HepG2 (cell line): Measurements from ENCODE around the gene SLC17A5. TPM values are rescaled to one million over a fixed set of nuclear protein-coding genes. Genes with fewer than 3 reads are reported as not detected.

Experiments used
- ARID2 ChIP-seq: sonication (generic); formaldehyde crosslinking; IDR thresholded peaks from 2 replicates; pipeline ENCODE4 v1.8.1; 2022; ENCODE audit warnings: mild to moderate bottlenecking, missing genetic modification reagents, borderline replicate concordance
- EP300 ChIP-seq, 3 experiments: sonication (generic) in 1 of 3; formaldehyde crosslinking in 1 of 3; IDR thresholded peaks; 2 replicates each; pipeline versions ENCODE4 v1.5.1 to v1.6.1; 2011 to 2020; ENCODE audit warnings: low read depth in 2 of 3, low read length in 2 of 3, borderline replicate concordance in 1 of 3, improper control_type of control experiment in 1 of 3, mild to moderate bottlenecking in 1 of 3, missing genetic modification reagents in 1 of 3, moderate library complexity in 1 of 3
- FOSL2 ChIP-seq: sonication (generic); formaldehyde crosslinking; IDR thresholded peaks from 2 replicates; pipeline ENCODE4 v1.4.0; 2020; ENCODE audit warnings: missing genetic modification reagents
- HMGXB4 ChIP-seq, 2 experiments: sonication (generic) in 1 of 2; formaldehyde crosslinking in 1 of 2; IDR thresholded peaks; 2 replicates each; pipeline versions ENCODE4 v1.4.0 to v1.6.1; 2018 to 2020; ENCODE audit warnings: missing genetic modification reagents in 2 of 2, borderline replicate concordance in 1 of 2, low read depth in 1 of 2, mild to moderate bottlenecking in 1 of 2, missing biosample characterization in 1 of 2
- HNRNPL ChIP-seq: fragments of 200-400 bp; formaldehyde crosslinking; IDR thresholded peaks from 2 replicates; pipeline ENCODE4 v1.6.1; 2017; ENCODE audit warnings: mild to moderate bottlenecking, low read depth, low read length
- KDM2A ChIP-seq: sonication (generic); formaldehyde crosslinking; IDR thresholded peaks from 2 replicates; pipeline ENCODE4 v1.4.0; 2020; ENCODE audit warnings: low read depth, missing genetic modification reagents, borderline replicate concordance
- MTA1 ChIP-seq: sonication (generic); formaldehyde crosslinking; IDR thresholded peaks from 2 replicates; pipeline ENCODE4 v1.4.0; 2020; ENCODE audit warnings: missing genetic modification reagents, mild to moderate bottlenecking, borderline replicate concordance
- PRDM4 ChIP-seq: sonication (generic); formaldehyde crosslinking; IDR thresholded peaks from 2 replicates; pipeline ENCODE4 v1.9.0; 2021; ENCODE audit warnings: missing genetic modification reagents, borderline replicate concordance
- SKI ChIP-seq: fragments of 450-650 bp; IDR thresholded peaks from one replicate; pipeline ENCODE4 v1.6.1; 2018; ENCODE audit warnings: mild to moderate bottlenecking; ENCODE audit not compliant: partially characterized antibody
- SOX13 ChIP-seq, 3 experiments: fragments of 450-650 bp in 1 of 3; sonication (generic) in 1 of 3; formaldehyde crosslinking in 1 of 3; IDR thresholded peaks in 2 of 3; conservative IDR thresholded peaks in 1 of 3; 2 replicates each; pipeline versions ENCODE4 v1.5.0 to v1.6.1; 2016 to 2020; ENCODE audit warnings: antibody characterized with exemption in 1 of 3, mild to moderate bottlenecking in 1 of 3, missing compliant biosample characterization in 1 of 3, missing genetic modification reagents in 1 of 3, moderate library complexity in 1 of 3
- ZFY ChIP-seq: sonication (generic); formaldehyde crosslinking; IDR thresholded peaks from 2 replicates; pipeline ENCODE4 v1.4.0; 2020; ENCODE audit warnings: missing genetic modification reagents
- ZNF138 ChIP-seq: sonication (generic); formaldehyde crosslinking; IDR thresholded peaks from 2 replicates; pipeline ENCODE4 v1.5.0; 2020; ENCODE audit warnings: mild to moderate bottlenecking, low read depth, missing genetic modification reagents
- ZNF543 ChIP-seq: sonication (generic); formaldehyde crosslinking; IDR thresholded peaks from 2 replicates; pipeline ENCODE4 v1.4.0; 2020; ENCODE audit warnings: mild to moderate bottlenecking, missing genetic modification reagents
- polyA plus RNA-seq, 8 experiments: library from polyadenylated mRNA; depleted of rRNA in 3 of 8; stranded (reverse) in 7 of 8; unstranded in 1 of 8; fragments of >200 nt; fragmentation: Illumina TruSeq in 4 of 8; extraction: Trizol in 4 of 8; gene quantifications; 2 replicates each; pipeline versions ENCODE4 v1.2.1 to v1.2.3, GENCODE V29; 2011 to 2016; ENCODE audit warnings: low read depth in 4 of 8, missing spikeins in 1 of 8, mixed read lengths in 1 of 8; ENCODE audit not compliant: insufficient read depth in 1 of 8
- total RNA-seq, 5 experiments: library from RNA; depleted of rRNA; stranded (reverse); fragments of >200 nt; fragmentation: Illumina TruSeq; extraction: Trizol; gene quantifications; 2 replicates each; pipeline ENCODE4 v1.2.3, GENCODE V29; 2016; ENCODE audit warnings: low read depth in 1 of 5
- TF ChIP-seq, protein P1 (sequence below): sonication (generic); formaldehyde crosslinking; IDR thresholded peaks from 2 replicates; pipeline ENCODE4 v1.4.0; 2020; ENCODE audit warnings: missing genetic modification reagents
- TF ChIP-seq, protein P2 (sequence below): sonication (generic); formaldehyde crosslinking; IDR thresholded peaks from 2 replicates; pipeline ENCODE4 v1.5.1; 2020; ENCODE audit warnings: mild to moderate bottlenecking, missing genetic modification reagents, moderate library complexity

SLC17A5 gene
- total and polyA plus RNA-seq, 2 of the 13 experiments (the other 11 are each of a cell fraction or from before 2014, with no cell fraction given), result 18.3 to 20.5 TPM

DNA sequence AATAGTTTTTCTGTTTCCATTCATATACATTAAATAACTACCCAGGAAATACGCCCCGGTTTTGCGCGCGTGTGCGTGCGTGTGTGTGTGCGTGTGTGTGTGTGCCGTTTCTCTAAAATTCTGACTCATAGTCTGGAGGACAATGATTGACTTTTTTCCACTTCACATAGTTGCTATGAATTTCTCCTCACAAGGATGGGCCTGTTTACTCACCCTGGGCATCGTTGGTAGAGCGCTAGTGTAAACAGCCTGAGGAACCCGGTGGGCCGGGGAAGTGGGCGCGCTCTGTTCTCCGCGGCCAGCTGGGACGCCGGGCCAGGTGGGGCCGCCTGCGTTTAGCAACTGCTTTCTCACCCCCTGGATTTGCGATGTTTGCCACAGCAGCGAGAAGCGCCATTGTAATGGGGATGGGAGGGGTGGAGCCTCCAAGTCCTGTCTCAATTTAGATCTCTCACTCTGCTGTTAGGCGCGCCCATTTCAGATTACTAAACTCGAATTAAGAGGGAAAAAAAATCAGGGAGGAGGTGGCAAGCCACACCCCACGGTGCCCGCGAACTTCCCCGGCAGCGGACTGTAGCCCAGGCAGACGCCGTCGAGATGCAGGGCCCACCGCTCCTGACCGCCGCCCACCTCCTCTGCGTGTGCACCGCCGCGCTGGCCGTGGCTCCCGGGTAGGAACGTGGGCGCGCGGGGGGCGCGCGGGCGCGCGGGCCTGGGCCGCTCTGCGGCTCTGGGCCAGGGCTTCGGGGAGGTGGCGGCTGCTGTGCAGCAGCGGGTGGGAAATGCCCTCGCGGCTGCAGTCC lies 42.0 kb upstream of the SLC17A5 start, which contains the start of gene CD109 (continued):
- TF ChIP-seq SKI (no peak), HNRNPL (peak; percentile 87; the same call in 1 of the 2 replicates), ARID2 (CRISPR knock-in tag) (0 out of 2 replicates have a peak, but pooled peaks have one; percentile 64), ZFY (CRISPR knock-in tag) (0 out of 2 replicates have a peak, but pooled peaks have one; percentile 14), MTA1 (peak; percentile 22; the same call in 1 of the 2 replicates), KDM2A (CRISPR knock-in tag) (peak; percentile 44; the same call in 1 of the 2 replicates), SOX13 (IDR thresholded peaks at IDR 0.05) (no peak), SOX13 (CRISPR knock-in tag; conservative IDR thresholded peaks at IDR 0.05 in 1 of 2, IDR thresholded peaks at IDR 0.05 in 1 of 2) (0 out of 4 replicates have a peak, but pooled peaks of 1 of the 2 experiments have one; percentile 25), ZNF138 (no peak), HMGXB4 (CRISPR knock-in tag; IDR thresholded peaks at IDR 0.05; ENCODE audit: borderline replicate concordance in 1 of 2, low read depth in 1 of 2) (no peak; a peak in 1 of 4 replicates), FOSL2 (CRISPR knock-in tag) (peak; percentile 89), EP300 (IDR thresholded peaks at IDR 0.05; ENCODE audit: low read depth in 2 of 2, low read length in 2 of 2) (0 out of 4 replicates have a peak, but pooled peaks of 1 of the 2 experiments have one; percentile 14), EP300 (CRISPR knock-in tag; IDR thresholded peaks at IDR 0.05; ENCODE audit: borderline replicate concordance) (no peak), PRDM4 (CRISPR knock-in tag) (no peak), ZNF543 (CRISPR knock-in tag) (peak; percentile 83; the same call in 1 of the 2 replicates)
- TF ChIP-seq, protein P1, sequence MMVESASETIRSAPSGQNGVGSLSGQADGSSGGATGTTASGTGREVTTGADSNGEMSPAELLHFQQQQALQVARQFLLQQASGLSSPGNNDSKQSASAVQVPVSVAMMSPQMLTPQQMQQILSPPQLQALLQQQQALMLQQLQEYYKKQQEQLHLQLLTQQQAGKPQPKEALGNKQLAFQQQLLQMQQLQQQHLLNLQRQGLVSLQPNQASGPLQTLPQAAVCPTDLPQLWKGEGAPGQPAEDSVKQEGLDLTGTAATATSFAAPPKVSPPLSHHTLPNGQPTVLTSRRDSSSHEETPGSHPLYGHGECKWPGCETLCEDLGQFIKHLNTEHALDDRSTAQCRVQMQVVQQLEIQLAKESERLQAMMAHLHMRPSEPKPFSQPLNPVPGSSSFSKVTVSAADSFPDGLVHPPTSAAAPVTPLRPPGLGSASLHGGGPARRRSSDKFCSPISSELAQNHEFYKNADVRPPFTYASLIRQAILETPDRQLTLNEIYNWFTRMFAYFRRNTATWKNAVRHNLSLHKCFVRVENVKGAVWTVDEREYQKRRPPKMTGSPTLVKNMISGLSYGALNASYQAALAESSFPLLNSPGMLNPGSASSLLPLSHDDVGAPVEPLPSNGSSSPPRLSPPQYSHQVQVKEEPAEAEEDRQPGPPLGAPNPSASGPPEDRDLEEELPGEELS (CRISPR knock-in tag), result peak; percentile 47; the same call in 1 of the 2 replicates
- TF ChIP-seq, protein P2, sequence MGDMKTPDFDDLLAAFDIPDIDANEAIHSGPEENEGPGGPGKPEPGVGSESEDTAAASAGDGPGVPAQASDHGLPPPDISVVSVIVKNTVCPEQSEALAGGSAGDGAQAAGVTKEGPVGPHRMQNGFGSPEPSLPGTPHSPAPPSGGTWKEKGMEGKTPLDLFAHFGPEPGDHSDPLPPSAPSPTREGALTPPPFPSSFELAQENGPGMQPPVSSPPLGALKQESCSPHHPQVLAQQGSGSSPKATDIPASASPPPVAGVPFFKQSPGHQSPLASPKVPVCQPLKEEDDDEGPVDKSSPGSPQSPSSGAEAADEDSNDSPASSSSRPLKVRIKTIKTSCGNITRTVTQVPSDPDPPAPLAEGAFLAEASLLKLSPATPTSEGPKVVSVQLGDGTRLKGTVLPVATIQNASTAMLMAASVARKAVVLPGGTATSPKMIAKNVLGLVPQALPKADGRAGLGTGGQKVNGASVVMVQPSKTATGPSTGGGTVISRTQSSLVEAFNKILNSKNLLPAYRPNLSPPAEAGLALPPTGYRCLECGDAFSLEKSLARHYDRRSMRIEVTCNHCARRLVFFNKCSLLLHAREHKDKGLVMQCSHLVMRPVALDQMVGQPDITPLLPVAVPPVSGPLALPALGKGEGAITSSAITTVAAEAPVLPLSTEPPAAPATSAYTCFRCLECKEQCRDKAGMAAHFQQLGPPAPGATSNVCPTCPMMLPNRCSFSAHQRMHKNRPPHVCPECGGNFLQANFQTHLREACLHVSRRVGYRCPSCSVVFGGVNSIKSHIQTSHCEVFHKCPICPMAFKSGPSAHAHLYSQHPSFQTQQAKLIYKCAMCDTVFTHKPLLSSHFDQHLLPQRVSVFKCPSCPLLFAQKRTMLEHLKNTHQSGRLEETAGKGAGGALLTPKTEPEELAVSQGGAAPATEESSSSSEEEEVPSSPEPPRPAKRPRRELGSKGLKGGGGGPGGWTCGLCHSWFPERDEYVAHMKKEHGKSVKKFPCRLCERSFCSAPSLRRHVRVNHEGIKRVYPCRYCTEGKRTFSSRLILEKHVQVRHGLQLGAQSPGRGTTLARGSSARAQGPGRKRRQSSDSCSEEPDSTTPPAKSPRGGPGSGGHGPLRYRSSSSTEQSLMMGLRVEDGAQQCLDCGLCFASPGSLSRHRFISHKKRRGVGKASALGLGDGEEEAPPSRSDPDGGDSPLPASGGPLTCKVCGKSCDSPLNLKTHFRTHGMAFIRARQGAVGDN (CRISPR knock-in tag), result peak; percentile 57
